B cell (primary cell): Measurements from ENCODE around the gene PTPRF. TPM values are rescaled to one million over a fixed set of nuclear protein-coding genes. Genes with fewer than 3 reads are reported as not detected.

ENCODE experiments used
- ATAC-seq: fragments of 200-7000 bp; cut with Tn5 transposase; one replicate; pipeline ENCODE4 v1.10.0; 2021; ENCODE audit warnings: low read depth, mild to moderate bottlenecking, moderate number of reproducible peaks, moderate library complexity
- CTCF ChIA-PET: fragments of 350-600 bp; sonication (Branson Sonifier 250); formaldehyde crosslinking; loops from one replicate; lab custom pipeline; 2021; ENCODE audit warnings: antibody characterized with exemption, inconsistent platforms; lab: Charles Lee
- POLR2A ChIA-PET: fragments of 350-600 bp; sonication (Branson Sonifier 250); formaldehyde crosslinking; loops from one replicate; lab custom pipeline; 2021; ENCODE audit warnings: antibody characterized with exemption; lab: Charles Lee
- DNase-seq: peaks from one replicate; pipeline ENCODE4 v3.0.0; 2013
- H2AFZ ChIP-seq: 2 replicates; pipeline ENCODE4 v1.6.1; 2012; ENCODE audit warnings: mild to moderate bottlenecking, low read depth, low read length; ENCODE audit not compliant: insufficient read depth, poor library complexity, severe bottlenecking
- H3K27ac ChIP-seq, 2 donors: 1 replicate in 1 of 2; 2 replicates in 1 of 2; pipeline ENCODE4 v1.5.1; 2012 to 2013; ENCODE audit warnings: low read length in 2 of 2, mild to moderate bottlenecking in 2 of 2, moderate library complexity in 1 of 2
- H3K27me3 ChIP-seq, 4 experiments: fragments of 200-600 bp in 1 of 4; sonication (generic) in 1 of 4; replicated peaks in 1 of 4; 1 replicate in 2 of 4; 2 replicates in 2 of 4; pipeline versions ENCODE4 v1.6.1 to v1.7.0; 2013 to 2016; ENCODE audit warnings: low read length in 3 of 4, mild to moderate bottlenecking in 2 of 4, mixed read lengths in 1 of 4, moderate library complexity in 1 of 4; ENCODE audit not compliant: insufficient read depth in 4 of 4, control insufficient read depth in 3 of 4; ENCODE audit errors: control extremely low read depth in 1 of 4
- H3K36me3 ChIP-seq, 2 experiments: replicated peaks in 1 of 2; 1 replicate in 1 of 2; 2 replicates in 1 of 2; pipeline versions ENCODE4 v1.6.1 to v1.7.1; 2013; ENCODE audit warnings: low read length in 1 of 2; ENCODE audit not compliant: insufficient read depth in 2 of 2, control insufficient read depth in 1 of 2; ENCODE audit errors: control extremely low read depth in 1 of 2, extremely low read depth in 1 of 2
- H3K4me1 ChIP-seq, 2 donors: fragments of 200-600 bp in 1 of 2; sonication (generic) in 1 of 2; 1 replicate in 1 of 2; 2 replicates in 1 of 2; pipeline versions ENCODE4 v1.5.1 to v1.6.1; 2013 to 2017; ENCODE audit warnings: low read length in 2 of 2; ENCODE audit not compliant: control insufficient read depth in 2 of 2, insufficient read depth in 2 of 2
- H3K4me2 ChIP-seq: replicated peaks from 2 replicates; pipeline ENCODE3; 2012; ENCODE audit warnings: mild to moderate bottlenecking, low read depth, low read length; ENCODE audit not compliant: poor library complexity, severe bottlenecking
- H3K4me3 ChIP-seq, 5 experiments: fragments of 200-600 bp in 1 of 5; sonication (generic) in 1 of 5; 1 replicate in 3 of 5; 2 replicates in 2 of 5; pipeline versions ENCODE4 v1.5.1 to v1.7.0; 2011 to 2016; ENCODE audit warnings: low read length in 4 of 5, mild to moderate bottlenecking in 4 of 5, low read depth in 2 of 5, control low read depth in 1 of 5, moderate library complexity in 1 of 5; ENCODE audit not compliant: insufficient read depth in 1 of 5; ENCODE audit errors: control extremely low read depth in 1 of 5, extremely low read depth in 1 of 5
- H3K79me2 ChIP-seq: fragments of 200-600 bp; sonication (generic); one replicate; pipeline ENCODE4 v1.6.0; 2016; ENCODE audit warnings: low read length; ENCODE audit not compliant: control insufficient read depth, insufficient read depth
- H3K9ac ChIP-seq: fragments of 200-600 bp; sonication (generic); 2 replicates; pipeline ENCODE4 v1.6.1; 2017; ENCODE audit warnings: mild to moderate bottlenecking, low read length, moderate library complexity
- H3K9me3 ChIP-seq, 3 donors: one replicate each; pipeline versions ENCODE4 v1.6.1 to v1.7.1; 2013; ENCODE audit warnings: low read length in 2 of 3; ENCODE audit not compliant: control insufficient read depth in 2 of 3, insufficient read depth in 1 of 3; ENCODE audit errors: control extremely low read depth in 1 of 3
- H4K20me1 ChIP-seq: 2 replicates; pipeline ENCODE4 v1.6.0; 2012; ENCODE audit warnings: mild to moderate bottlenecking, low read length; ENCODE audit not compliant: insufficient read depth, control insufficient read depth, poor library complexity, severe bottlenecking
- H3K27ac Mint-ChIP-seq: one replicate; pipeline ENCODE4 v1.8.0; 2021; ENCODE audit warnings: mixed read lengths
- H3K27me3 Mint-ChIP-seq: one replicate; pipeline ENCODE4 v1.8.0; 2021; ENCODE audit warnings: mixed read lengths
- H3K4me1 Mint-ChIP-seq: one replicate; pipeline ENCODE4 v1.8.0; 2021; ENCODE audit warnings: mixed read lengths
- H3K4me3 Mint-ChIP-seq: one replicate; pipeline ENCODE4 v1.8.0; 2021; ENCODE audit warnings: mixed read lengths
- H3K9me3 Mint-ChIP-seq: one replicate; pipeline ENCODE4 v1.8.0; 2022; ENCODE audit warnings: mixed read lengths; ENCODE audit not compliant: insufficient read depth
- EZH2 ChIP-seq: IDR thresholded peaks from 2 replicates; pipeline ENCODE4 v1.6.1; 2012; ENCODE audit warnings: borderline replicate concordance, low read depth, mild to moderate bottlenecking, moderate library complexity, low read length; ENCODE audit not compliant: insufficient read depth, poor library complexity, severe bottlenecking
- WGBS: methylation state at CpG from one replicate; pipeline ENCODE4 v1.1.5; 2013; ENCODE audit warnings: missing lambda C conversion rate; ENCODE audit not compliant: insufficient coverage; 5-methylcytosine and 5-hydroxymethylcytosine counted together
- intact Hi-C: fragments of 100-400 bp; cut with micrococcal nuclease; formaldehyde crosslinking; loops from one replicate; pipeline ENCODE4 v1.10.0; 2022
- polyA plus RNA-seq: library from polyadenylated mRNA; depleted of rRNA; stranded (reverse); fragments of >200 nt; gene quantifications from 2 replicates; pipeline ENCODE4 v1.2.3, GENCODE V29; 2012
- total RNA-seq, 2 donors: library from RNA; stranded (reverse); fragments of 120-200 nt in 1 of 2; gene quantifications; 1 replicate in 1 of 2; 2 replicates in 1 of 2; pipeline versions ENCODE4 v1.2.3 to v1.2.4, GENCODE V29; 2013 to 2022
- TF ChIP-seq, protein P1 (sequence below): fragments of 200-600 bp; IDR thresholded peaks from one replicate; pipeline ENCODE4 v1.8.0; 2022; ENCODE audit warnings: antibody characterized with exemption, mild to moderate bottlenecking

The PTPRF gene
- total and polyA plus RNA-seq, 2 donors (not counting 1 experiment from before 2014, with no cell fraction given) = 0.07 to 0.13 TPM

DNA sequence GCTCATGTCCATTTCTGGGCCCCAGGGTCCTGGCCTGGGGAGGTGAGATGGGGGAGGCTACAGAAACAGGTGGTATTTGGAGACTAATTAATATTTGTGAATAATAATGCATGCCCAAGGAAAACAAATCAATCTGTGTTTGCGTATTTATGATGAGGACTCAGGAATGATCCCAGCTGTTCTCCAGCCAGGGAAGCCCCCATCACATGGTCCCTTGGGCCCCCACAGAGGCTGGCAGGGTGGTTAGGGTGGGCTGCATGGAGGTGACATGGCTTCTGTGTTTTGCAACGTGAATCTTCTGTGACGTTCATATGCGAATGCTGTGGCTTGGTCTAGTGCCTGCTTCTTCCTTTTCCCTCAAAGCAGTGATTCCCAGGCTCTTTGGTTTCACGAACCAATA is 10.5 kb downstream of the PTPRF start:
- H3K27me3 ChIP-seq = no peaks in the 10 kb centered on the region
- ChIA-PET CTCF (interaction anchor here (0.6 to 1.3 kb wide), 2 partner anchors 9 to 947 kb away, joined by 3 to 4 read pairs; no protein-coding TSS in a partner anchor), POLR2A (no interaction called here)

DNA sequence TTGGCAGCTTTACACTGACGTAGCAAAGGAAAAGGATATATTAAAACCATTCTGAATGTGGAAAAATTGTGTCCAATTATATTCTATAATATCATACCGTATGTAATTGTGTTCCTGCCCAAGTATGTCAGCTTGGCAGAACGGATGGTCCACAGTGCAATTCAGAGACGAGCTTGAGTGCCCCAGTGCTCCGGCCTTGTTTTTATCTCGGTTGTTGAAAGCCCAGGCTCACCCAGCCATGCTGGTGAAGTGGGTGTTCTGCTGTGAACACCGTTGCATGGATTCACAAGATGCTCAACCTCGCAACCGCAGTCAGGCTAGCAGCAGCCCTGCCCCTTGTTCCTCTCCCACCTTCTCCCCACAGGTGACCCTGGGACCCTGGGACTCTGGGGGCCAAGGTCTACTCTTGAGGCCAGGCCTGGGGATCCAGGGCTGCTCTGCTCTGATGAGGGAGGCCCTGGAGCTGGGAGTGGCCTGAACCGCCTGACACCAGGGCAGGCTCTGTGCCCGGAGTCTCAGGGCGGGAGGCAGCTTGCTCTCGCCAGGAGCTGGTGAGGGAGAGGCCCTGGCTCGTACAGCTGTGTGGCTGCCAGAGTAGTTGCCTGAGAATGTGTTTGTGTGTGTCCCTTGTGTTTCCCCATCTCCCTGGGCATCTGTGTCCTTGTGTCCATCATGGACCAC is 11.2 kb downstream of the PTPRF start:
- no peaks in the 10 kb centered on the region for H3K27me3 ChIP-seq
- no peaks in the 10 kb centered on the region for H4K20me1 ChIP-seq
- no peaks in the 10 kb centered on the region for H3K4me1 ChIP-seq
- H3K9me3 ChIP-seq = no peaks in the 10 kb centered on the region
- Mint-ChIP-seq H3K27ac (no peak overlapping the region), H3K27me3 (peaks cover 8% of the 10 kb centered on the region), H3K4me3 (no peak overlapping the region), H3K4me1 (no peaks in the 10 kb centered on the region), H3K9me3 (no peaks in the 10 kb centered on the region)
- H2AFZ ChIP-seq = no peak overlapping the region
- WGBS = 96% methylated on average over 12 of the region's 14 CpGs
- H3K4me2 ChIP-seq = no peak overlapping the region
- no peak overlapping the region for H3K27ac ChIP-seq
- H3K4me3 ChIP-seq = no peak overlapping the region
- CTCF ChIA-PET = interaction anchor here (0.6 to 1.3 kb wide), 3 partner anchors 9 to 947 kb away, joined by 3 to 4 read pairs (median 4); no protein-coding TSS in a partner anchor
- DNase-seq = no peak
- POLR2A ChIA-PET = no interaction called here
- no peak overlapping the region for H3K9ac ChIP-seq
- no peaks in the 10 kb centered on the region for H3K79me2 ChIP-seq
- ATAC-seq = no peak
- H3K36me3 ChIP-seq = no peaks in the 10 kb centered on the region
- TF ChIP-seq, protein P1, sequence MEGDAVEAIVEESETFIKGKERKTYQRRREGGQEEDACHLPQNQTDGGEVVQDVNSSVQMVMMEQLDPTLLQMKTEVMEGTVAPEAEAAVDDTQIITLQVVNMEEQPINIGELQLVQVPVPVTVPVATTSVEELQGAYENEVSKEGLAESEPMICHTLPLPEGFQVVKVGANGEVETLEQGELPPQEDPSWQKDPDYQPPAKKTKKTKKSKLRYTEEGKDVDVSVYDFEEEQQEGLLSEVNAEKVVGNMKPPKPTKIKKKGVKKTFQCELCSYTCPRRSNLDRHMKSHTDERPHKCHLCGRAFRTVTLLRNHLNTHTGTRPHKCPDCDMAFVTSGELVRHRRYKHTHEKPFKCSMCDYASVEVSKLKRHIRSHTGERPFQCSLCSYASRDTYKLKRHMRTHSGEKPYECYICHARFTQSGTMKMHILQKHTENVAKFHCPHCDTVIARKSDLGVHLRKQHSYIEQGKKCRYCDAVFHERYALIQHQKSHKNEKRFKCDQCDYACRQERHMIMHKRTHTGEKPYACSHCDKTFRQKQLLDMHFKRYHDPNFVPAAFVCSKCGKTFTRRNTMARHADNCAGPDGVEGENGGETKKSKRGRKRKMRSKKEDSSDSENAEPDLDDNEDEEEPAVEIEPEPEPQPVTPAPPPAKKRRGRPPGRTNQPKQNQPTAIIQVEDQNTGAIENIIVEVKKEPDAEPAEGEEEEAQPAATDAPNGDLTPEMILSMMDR = no peak
- TF ChIP-seq EZH2 = no peak
- intact Hi-C loops = no loop called here

More for the DNA sequence above, 10.5 kb downstream of the PTPRF start:
- no peak overlapping the region for H3K4me2 ChIP-seq
- intact Hi-C loops = no loop called here
- ATAC-seq (no peak), DNase-seq (no peak)
- H3K9me3 ChIP-seq = no peaks in the 10 kb centered on the region
- Mint-ChIP-seq H3K9me3 (no peaks in the 10 kb centered on the region), H3K4me1 (no peaks in the 10 kb centered on the region), H3K27me3 (peaks cover 5% of the 10 kb centered on the region), H3K4me3 (no peak overlapping the region), H3K27ac (no peak overlapping the region)
- no peaks in the 10 kb centered on the region for H3K36me3 ChIP-seq
- H3K4me3 ChIP-seq = no peak overlapping the region
- WGBS = 75% methylated on average over 4 of the region's 5 CpGs
- H3K9ac ChIP-seq = no peak overlapping the region
- no peaks in the 10 kb centered on the region for H3K79me2 ChIP-seq
- no peak overlapping the region for H3K27ac ChIP-seq
- no peak for TF ChIP-seq EZH2
- TF ChIP-seq, protein P1 = no peak
- H4K20me1 ChIP-seq = no peaks in the 10 kb centered on the region
- no peaks in the 10 kb centered on the region for H3K4me1 ChIP-seq
- no peak overlapping the region for H2AFZ ChIP-seq
